Retinal pigment epithelial cell (primary cell): ENCODE measurements around the gene FGD2.

ENCODE experiments used
- DNase-seq: peaks from one replicate; pipeline ENCODE4 v3.0.0-alpha.2; 2010; ENCODE audit warnings: low read depth
- H3K4me3 ChIP-seq: 2 replicates; pipeline ENCODE4 v1.5.1; 2011; ENCODE audit warnings: mild to moderate bottlenecking, low read length, control low read depth, moderate library complexity
- TF ChIP-seq, protein P1 (sequence below): conservative IDR thresholded peaks from 2 replicates; pipeline ENCODE4 v1.5.1; 2011; ENCODE audit warnings: low read depth, low read length, control low read depth, inconsistent platforms

FGD2 gene

GRCh38 chr6:36967301-36967700, 38.2 kb upstream of the FGD2 start:
- no peak for DNase-seq
- no peak overlapping the region for H3K4me3 ChIP-seq
- TF ChIP-seq, protein P1, sequence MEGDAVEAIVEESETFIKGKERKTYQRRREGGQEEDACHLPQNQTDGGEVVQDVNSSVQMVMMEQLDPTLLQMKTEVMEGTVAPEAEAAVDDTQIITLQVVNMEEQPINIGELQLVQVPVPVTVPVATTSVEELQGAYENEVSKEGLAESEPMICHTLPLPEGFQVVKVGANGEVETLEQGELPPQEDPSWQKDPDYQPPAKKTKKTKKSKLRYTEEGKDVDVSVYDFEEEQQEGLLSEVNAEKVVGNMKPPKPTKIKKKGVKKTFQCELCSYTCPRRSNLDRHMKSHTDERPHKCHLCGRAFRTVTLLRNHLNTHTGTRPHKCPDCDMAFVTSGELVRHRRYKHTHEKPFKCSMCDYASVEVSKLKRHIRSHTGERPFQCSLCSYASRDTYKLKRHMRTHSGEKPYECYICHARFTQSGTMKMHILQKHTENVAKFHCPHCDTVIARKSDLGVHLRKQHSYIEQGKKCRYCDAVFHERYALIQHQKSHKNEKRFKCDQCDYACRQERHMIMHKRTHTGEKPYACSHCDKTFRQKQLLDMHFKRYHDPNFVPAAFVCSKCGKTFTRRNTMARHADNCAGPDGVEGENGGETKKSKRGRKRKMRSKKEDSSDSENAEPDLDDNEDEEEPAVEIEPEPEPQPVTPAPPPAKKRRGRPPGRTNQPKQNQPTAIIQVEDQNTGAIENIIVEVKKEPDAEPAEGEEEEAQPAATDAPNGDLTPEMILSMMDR, result no peak

DNA sequence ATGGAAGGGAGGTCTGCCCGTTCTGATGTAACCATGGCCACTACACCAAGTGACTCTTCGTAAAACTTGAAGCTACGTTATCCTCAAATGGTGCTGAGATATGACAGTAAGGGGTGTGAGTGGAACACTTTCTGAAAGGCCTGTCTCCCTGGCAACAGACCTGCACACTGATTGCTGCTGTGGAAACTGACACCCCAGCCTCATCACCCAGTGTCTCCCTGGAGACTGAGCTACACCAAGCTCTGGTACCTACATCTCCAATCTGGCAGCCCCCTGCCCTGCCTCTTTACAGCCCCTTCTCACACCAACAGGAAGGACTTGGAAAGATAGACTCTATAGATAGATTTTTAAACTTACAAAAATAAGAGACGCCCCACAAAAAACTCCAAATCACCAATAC, 37.7 kb upstream of the FGD2 start:
- TF ChIP-seq, protein P1, result no peak
- no peak for DNase-seq
- no peak overlapping the region for H3K4me3 ChIP-seq

DNA sequence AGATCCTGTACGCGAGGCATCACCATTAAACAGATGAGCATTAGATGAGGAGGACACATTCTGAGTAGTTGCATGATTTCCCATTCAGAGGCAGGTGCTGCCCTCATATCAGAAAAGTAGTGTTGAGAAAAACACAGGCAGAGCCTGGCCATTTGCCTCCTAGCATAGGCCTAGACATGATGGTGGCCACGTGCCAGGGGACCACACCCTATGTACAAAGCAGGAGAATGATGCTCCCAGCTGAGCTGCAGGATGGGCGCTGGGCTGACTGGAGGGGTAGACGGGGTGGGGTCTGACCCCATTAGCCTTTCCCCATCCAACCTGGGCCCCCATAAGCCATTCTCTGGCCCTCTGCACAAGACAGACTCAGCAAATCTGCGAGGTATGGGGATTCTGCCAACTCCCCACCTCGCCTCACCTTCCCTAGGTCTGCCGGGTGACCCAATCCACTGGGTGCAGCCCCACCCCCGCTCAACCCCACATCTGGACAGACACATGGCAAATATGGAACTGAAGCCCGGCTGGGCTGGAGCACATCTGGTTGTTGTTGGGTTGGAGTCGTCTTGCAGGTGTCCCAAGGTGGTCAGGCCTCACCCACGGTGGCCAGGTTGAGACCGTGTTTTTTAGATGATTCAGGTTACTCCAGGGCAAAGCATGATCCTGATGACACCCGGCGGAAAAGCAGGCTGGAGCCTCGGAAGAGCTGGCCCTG, 37.0 kb upstream of the FGD2 start:
- no peak for DNase-seq
- H3K4me3 ChIP-seq, result no peak overlapping the region
- TF ChIP-seq, protein P1, result no peak

- TF ChIP-seq, protein P1, result no peak
- no peak overlapping the region for H3K4me3 ChIP-seq
- DNase-seq, result no peak
Measured at GRCh38 chr6:36969240-36969691, 36.2 kb upstream of the FGD2 start.

GRCh38 chr6:36969988-36970891, 35.2 kb upstream of the FGD2 start:
- TF ChIP-seq, protein P1, result no peak
- no peak for DNase-seq
- no peak overlapping the region for H3K4me3 ChIP-seq

- DNase-seq, result no peak
- TF ChIP-seq, protein P1, result no peak
- H3K4me3 ChIP-seq, result no peak overlapping the region
Measured at GRCh38 chr6:36970892-36971842, 34.3 kb upstream of the FGD2 start.
